Neural cell (in vitro differentiated cells): ENCODE results near the gene ECE1. TPM values are rescaled to one million over a fixed set of nuclear protein-coding genes. Genes with fewer than 3 reads are reported as not detected.

Experiments used
- H2AFZ ChIP-seq: fragments of 200-600, 300-800 bp; sonication (generic), shearing (Covaris generic); 2 replicates; pipeline ENCODE4 v1.6.0; 2014; ENCODE audit warnings: low read depth, mild to moderate bottlenecking, antibody characterized with exemption, low read length, moderate library complexity
- H3F3A ChIP-seq: fragments of 200-600 bp; shearing (Covaris generic); 2 replicates; pipeline ENCODE4 v1.6.1; 2016; ENCODE audit warnings: mild to moderate bottlenecking, moderate library complexity, mixed read lengths, antibody characterized with exemption, low read length; ENCODE audit not compliant: insufficient read depth, poor library complexity, severe bottlenecking
- H3K27ac ChIP-seq: fragments of 200-600, 300-800 bp; sonication (generic), shearing (Covaris generic); 2 replicates; pipeline ENCODE4 v1.5.1; 2014; ENCODE audit warnings: mild to moderate bottlenecking, low read length, moderate library complexity
- H3K27me3 ChIP-seq: fragments of 300-800, 200-600 bp; sonication (generic), shearing (Covaris generic); 2 replicates; pipeline ENCODE4 v1.6.0; 2014; ENCODE audit warnings: mild to moderate bottlenecking, low read depth, low read length, moderate library complexity; ENCODE audit not compliant: insufficient read depth
- H3K36me3 ChIP-seq: fragments of 300-800, 200-600 bp; sonication (generic), shearing (Covaris generic); 2 replicates; pipeline ENCODE4 v1.5.1; 2014; ENCODE audit warnings: mild to moderate bottlenecking, antibody characterized with exemption, low read length, moderate library complexity; ENCODE audit not compliant: insufficient read depth
- H3K4me2 ChIP-seq: fragments of 300-800, 200-600 bp; sonication (generic), shearing (Covaris generic); 2 replicates; pipeline ENCODE4 v1.6.0; 2014; ENCODE audit warnings: mild to moderate bottlenecking, low read length
- H3K4me3 ChIP-seq: fragments of 300-800, 200-600 bp; sonication (generic), shearing (Covaris generic); 2 replicates; pipeline ENCODE4 v1.5.1; 2014; ENCODE audit warnings: mild to moderate bottlenecking, low read length, moderate library complexity
- H3K79me2 ChIP-seq: fragments of 200-600 bp; shearing (Covaris generic); replicated peaks from 2 replicates; pipeline ENCODE4 v1.6.0; 2014; ENCODE audit warnings: mild to moderate bottlenecking, low read length, moderate library complexity; ENCODE audit not compliant: insufficient read depth
- H3K9ac ChIP-seq: fragments of 300-800, 200-600 bp; sonication (generic), shearing (Covaris generic); 2 replicates; pipeline ENCODE4 v1.6.1; 2016; ENCODE audit warnings: mild to moderate bottlenecking, low read length, mixed read lengths
- H3K9me2 ChIP-seq: fragments of 200-600 bp; shearing (Covaris generic); 2 replicates; pipeline ENCODE4 v1.6.1; 2016; ENCODE audit warnings: mild to moderate bottlenecking, low read length, mixed read lengths; ENCODE audit not compliant: insufficient read depth
- H3K9me3 ChIP-seq: fragments of 200-600, 300-800 bp; sonication (generic), shearing (Covaris generic); 2 replicates; pipeline ENCODE4 v1.6.1; 2016; ENCODE audit warnings: mild to moderate bottlenecking, mixed run types, low read length, moderate library complexity, mixed read lengths
- H4K20me1 ChIP-seq: fragments of 200-600 bp; shearing (Covaris generic); 2 replicates; pipeline ENCODE4 v1.6.1; 2016; ENCODE audit warnings: mild to moderate bottlenecking, mixed run types; ENCODE audit not compliant: insufficient read depth
- EP300 ChIP-seq: fragments of 450-650 bp; conservative IDR thresholded peaks from 2 replicates; pipeline ENCODE4 v1.6.1; 2014; ENCODE audit warnings: antibody characterized with exemption, mild to moderate bottlenecking, moderate library complexity; ENCODE audit not compliant: poor library complexity, severe bottlenecking
- EZH2 ChIP-seq: fragments of 200-600, 300-800 bp; shearing (Covaris generic), sonication (generic); IDR thresholded peaks from 2 replicates; pipeline ENCODE4 v1.6.1; 2014; ENCODE audit warnings: antibody characterized with exemption, low read length, borderline replicate concordance, mild to moderate bottlenecking; ENCODE audit not compliant: insufficient read depth, poor library complexity, severe bottlenecking
- MXI1 ChIP-seq: fragments of 450-650 bp; conservative IDR thresholded peaks from 2 replicates; pipeline ENCODE4 v1.6.1; 2014; ENCODE audit warnings: antibody characterized with exemption, mild to moderate bottlenecking; ENCODE audit not compliant: poor library complexity, severe bottlenecking
- POLR2AphosphoS5 ChIP-seq: IDR thresholded peaks from 2 replicates; pipeline ENCODE4 v1.6.1; 2012
- RAD21 ChIP-seq: fragments of 450-650 bp; conservative IDR thresholded peaks from 2 replicates; pipeline ENCODE4 v1.6.1; 2014; ENCODE audit warnings: antibody characterized with exemption, mild to moderate bottlenecking, moderate library complexity
- SMC3 ChIP-seq: fragments of 450-650 bp; conservative IDR thresholded peaks from 2 replicates; pipeline ENCODE4 v1.6.1; 2014; ENCODE audit warnings: antibody characterized with exemption, mild to moderate bottlenecking, moderate library complexity; ENCODE audit not compliant: poor library complexity
- TAF1 ChIP-seq: IDR thresholded peaks from 2 replicates; pipeline ENCODE4 v1.6.1; 2012; ENCODE audit warnings: low read depth
- polyA plus RNA-seq: library from polyadenylated mRNA; depleted of rRNA; stranded (reverse); fragments of >200 nt; gene quantifications from 2 replicates; pipeline ENCODE4 v1.2.3, GENCODE V29; 2014
- TF ChIP-seq, protein P1 (sequence below): fragments of 450-650 bp; IDR thresholded peaks from 2 replicates; pipeline ENCODE4 v1.5.1; 2014; ENCODE audit warnings: antibody characterized with exemption, mild to moderate bottlenecking, moderate library complexity; ENCODE audit not compliant: poor library complexity, severe bottlenecking
- TF ChIP-seq, protein P2 (sequence below): IDR thresholded peaks from 2 replicates; pipeline ENCODE4 v1.6.1; 2012; ENCODE audit warnings: borderline replicate concordance

Gene ECE1
- polyA plus RNA-seq, 1 donor from 2014 or later: 7.8 TPM

DNA sequence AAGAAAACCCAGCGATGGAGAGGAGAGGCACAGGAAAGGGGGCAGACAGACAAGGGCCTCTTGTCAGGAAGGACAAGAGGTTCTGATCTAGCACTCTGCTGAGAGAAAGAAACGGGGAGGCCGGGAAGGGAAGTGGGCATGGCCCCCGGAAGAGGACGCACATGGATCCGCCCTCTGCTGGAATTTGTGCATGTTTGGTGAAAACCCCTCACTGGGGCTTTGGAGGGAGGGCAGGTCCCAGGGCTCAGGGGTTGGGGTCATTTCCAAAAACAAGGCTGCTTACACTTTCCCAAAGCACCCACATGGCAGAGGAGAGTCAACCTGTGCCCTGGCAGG lies 32.4 kb upstream of the ECE1 start:
- TF ChIP-seq TAF1: no peak
- no peak for TF ChIP-seq SMC3
- no peak for TF ChIP-seq MXI1
- TF ChIP-seq POLR2AphosphoS5: no peak
- TF ChIP-seq RAD21: no peak
- TF ChIP-seq, protein P1, sequence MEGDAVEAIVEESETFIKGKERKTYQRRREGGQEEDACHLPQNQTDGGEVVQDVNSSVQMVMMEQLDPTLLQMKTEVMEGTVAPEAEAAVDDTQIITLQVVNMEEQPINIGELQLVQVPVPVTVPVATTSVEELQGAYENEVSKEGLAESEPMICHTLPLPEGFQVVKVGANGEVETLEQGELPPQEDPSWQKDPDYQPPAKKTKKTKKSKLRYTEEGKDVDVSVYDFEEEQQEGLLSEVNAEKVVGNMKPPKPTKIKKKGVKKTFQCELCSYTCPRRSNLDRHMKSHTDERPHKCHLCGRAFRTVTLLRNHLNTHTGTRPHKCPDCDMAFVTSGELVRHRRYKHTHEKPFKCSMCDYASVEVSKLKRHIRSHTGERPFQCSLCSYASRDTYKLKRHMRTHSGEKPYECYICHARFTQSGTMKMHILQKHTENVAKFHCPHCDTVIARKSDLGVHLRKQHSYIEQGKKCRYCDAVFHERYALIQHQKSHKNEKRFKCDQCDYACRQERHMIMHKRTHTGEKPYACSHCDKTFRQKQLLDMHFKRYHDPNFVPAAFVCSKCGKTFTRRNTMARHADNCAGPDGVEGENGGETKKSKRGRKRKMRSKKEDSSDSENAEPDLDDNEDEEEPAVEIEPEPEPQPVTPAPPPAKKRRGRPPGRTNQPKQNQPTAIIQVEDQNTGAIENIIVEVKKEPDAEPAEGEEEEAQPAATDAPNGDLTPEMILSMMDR: no peak
- TF ChIP-seq EZH2: no peak
- no peak for TF ChIP-seq EP300
- TF ChIP-seq, protein P2, sequence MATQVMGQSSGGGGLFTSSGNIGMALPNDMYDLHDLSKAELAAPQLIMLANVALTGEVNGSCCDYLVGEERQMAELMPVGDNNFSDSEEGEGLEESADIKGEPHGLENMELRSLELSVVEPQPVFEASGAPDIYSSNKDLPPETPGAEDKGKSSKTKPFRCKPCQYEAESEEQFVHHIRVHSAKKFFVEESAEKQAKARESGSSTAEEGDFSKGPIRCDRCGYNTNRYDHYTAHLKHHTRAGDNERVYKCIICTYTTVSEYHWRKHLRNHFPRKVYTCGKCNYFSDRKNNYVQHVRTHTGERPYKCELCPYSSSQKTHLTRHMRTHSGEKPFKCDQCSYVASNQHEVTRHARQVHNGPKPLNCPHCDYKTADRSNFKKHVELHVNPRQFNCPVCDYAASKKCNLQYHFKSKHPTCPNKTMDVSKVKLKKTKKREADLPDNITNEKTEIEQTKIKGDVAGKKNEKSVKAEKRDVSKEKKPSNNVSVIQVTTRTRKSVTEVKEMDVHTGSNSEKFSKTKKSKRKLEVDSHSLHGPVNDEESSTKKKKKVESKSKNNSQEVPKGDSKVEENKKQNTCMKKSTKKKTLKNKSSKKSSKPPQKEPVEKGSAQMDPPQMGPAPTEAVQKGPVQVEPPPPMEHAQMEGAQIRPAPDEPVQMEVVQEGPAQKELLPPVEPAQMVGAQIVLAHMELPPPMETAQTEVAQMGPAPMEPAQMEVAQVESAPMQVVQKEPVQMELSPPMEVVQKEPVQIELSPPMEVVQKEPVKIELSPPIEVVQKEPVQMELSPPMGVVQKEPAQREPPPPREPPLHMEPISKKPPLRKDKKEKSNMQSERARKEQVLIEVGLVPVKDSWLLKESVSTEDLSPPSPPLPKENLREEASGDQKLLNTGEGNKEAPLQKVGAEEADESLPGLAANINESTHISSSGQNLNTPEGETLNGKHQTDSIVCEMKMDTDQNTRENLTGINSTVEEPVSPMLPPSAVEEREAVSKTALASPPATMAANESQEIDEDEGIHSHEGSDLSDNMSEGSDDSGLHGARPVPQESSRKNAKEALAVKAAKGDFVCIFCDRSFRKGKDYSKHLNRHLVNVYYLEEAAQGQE: no peak
- Histone ChIP-seq H4K20me1 (no peaks in the 10 kb centered on the region), H2AFZ (no peak overlapping the region), H3K9me3 (no peaks in the 10 kb centered on the region), H3K79me2 (no peaks in the 10 kb centered on the region), H3F3A (no peaks in the 10 kb centered on the region), H3K9ac (no peak overlapping the region), H3K9me2 (no peaks in the 10 kb centered on the region), H3K4me2 (no peak overlapping the region), H3K4me3 (no peak overlapping the region), H3K27ac (no peak overlapping the region), H3K36me3 (no peaks in the 10 kb centered on the region), H3K27me3 (no peaks in the 10 kb centered on the region)

DNA sequence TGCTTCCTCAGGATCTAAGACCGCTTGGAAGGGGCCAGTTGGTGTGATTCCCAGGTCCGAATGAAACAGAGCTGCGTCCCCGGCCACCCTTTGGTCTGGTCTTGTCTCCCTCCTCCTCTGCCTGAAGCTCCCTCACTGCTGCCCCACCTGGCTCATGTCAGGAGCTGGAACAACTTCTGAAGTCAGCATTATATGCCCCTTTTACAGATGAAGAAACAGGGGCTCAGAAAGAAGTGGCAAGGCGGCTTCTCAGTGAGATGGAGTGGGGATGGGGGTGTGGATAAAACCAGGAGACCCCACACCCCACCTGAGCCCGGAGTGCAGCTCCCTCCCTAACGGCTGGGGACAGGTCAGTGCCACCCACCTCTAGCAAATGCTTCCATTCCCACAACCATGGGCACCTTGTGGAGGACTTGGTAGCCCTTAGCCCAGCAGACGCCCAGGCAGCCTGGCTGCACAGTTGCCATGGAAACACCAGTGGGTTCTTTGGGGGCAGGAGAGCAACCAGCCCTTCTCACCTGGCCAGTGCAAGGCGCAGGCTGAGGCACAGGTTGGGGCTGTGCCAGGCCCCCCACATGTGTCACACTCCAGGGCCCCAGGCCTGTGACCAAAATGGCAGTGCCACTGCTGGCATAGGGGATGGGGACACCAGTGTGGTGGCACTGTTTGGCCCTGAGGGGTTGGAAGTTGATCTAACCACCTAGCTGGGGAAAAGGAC lies 31.9 kb upstream of the ECE1 start:
- Histone ChIP-seq H4K20me1 (no peaks in the 10 kb centered on the region), H3F3A (no peaks in the 10 kb centered on the region), H3K27ac (no peak overlapping the region), H3K9ac (no peak overlapping the region), H2AFZ (no peak overlapping the region), H3K36me3 (no peaks in the 10 kb centered on the region), H3K79me2 (no peaks in the 10 kb centered on the region), H3K9me3 (no peaks in the 10 kb centered on the region), H3K4me3 (no peak overlapping the region), H3K9me2 (no peaks in the 10 kb centered on the region), H3K27me3 (no peaks in the 10 kb centered on the region), H3K4me2 (no peak overlapping the region)
- TF ChIP-seq SMC3: no peak
- TF ChIP-seq TAF1: no peak
- TF ChIP-seq RAD21: no peak
- no peak for TF ChIP-seq POLR2AphosphoS5
- no peak for TF ChIP-seq MXI1
- TF ChIP-seq EZH2: no peak
- TF ChIP-seq, protein P2: no peak
- no peak for TF ChIP-seq EP300
- TF ChIP-seq, protein P1: no peak
